ENCODE results near the gene STYK1.
A peak's percentile ranks its signal among the peaks of the same experiment; 100 is the strongest.
"Not testable (repeated sequence)": the region's sequence is repeated elsewhere in the genome, so short reads cannot be mapped to it uniquely, and the experiment has no call there.

STYK1 gene

GRCh38 chr12:10661338-10661737, 12.5 kb downstream of the STYK1 start:
- Histone ChIP-seq H3K9ac (ENCODE audit: low read depth in 1 of 2, low read length in 2 of 2) (no peak overlapping the region), H3K36me3 (ENCODE audit: control insufficient read depth in 2 of 2, insufficient read depth in 2 of 2, low read length in 2 of 2) (no peaks in the 10 kb centered on the region), H3K27me3 (ENCODE audit: control insufficient read depth in 2 of 2, insufficient read depth in 2 of 2, low read length in 2 of 2) (no peaks in the 10 kb centered on the region), H3K27ac (ENCODE audit: low read depth in 2 of 2, low read length in 2 of 2) (peak overlapping the region in 1 of 2 donors; percentile 55), H3K9me3 (ENCODE audit: control insufficient read depth in 2 of 2, low read length in 2 of 2) (peaks cover 0 to 2% of the 10 kb centered on the region in 2 donors), H3K4me3 (ENCODE audit: low read length in 2 of 2) (no peak overlapping the region), H3K4me1 (ENCODE audit: control insufficient read depth in 2 of 2, insufficient read depth in 2 of 2, low read length in 2 of 2) (peaks cover 5 to 23% of the 10 kb centered on the region in 2 donors)

- H3K9me3 ChIP-seq (ENCODE audit: control insufficient read depth in 2 of 2, low read length in 2 of 2): peaks cover 0 to 2% of the 10 kb centered on the region in 2 donors
Observed at GRCh38 chr12:10654003-10654402, 19.8 kb downstream of the STYK1 start.

GRCh38 chr12:10652192-10652591, 21.7 kb downstream of the STYK1 start:
- peaks cover 0 to 2% of the 10 kb centered on the region in 2 donors for H3K9me3 ChIP-seq (ENCODE audit: control insufficient read depth in 2 of 2, low read length in 2 of 2)
- H3K4me1 ChIP-seq (ENCODE audit: control insufficient read depth in 2 of 2, insufficient read depth in 2 of 2, low read length in 2 of 2): peaks cover 0 to 12% of the 10 kb centered on the region in 2 donors
- no peaks in the 10 kb centered on the region for H3K27me3 ChIP-seq (ENCODE audit: control insufficient read depth in 2 of 2, insufficient read depth in 2 of 2, low read length in 2 of 2)
- H3K27ac ChIP-seq (ENCODE audit: low read depth in 2 of 2, low read length in 2 of 2): peak overlapping the region in 1 of 2 donors; percentile 35
- H3K4me3 ChIP-seq (ENCODE audit: low read length in 2 of 2): no peak overlapping the region
- no peaks in the 10 kb centered on the region for H3K36me3 ChIP-seq (ENCODE audit: control insufficient read depth in 2 of 2, insufficient read depth in 2 of 2, low read length in 2 of 2)
- H3K9ac ChIP-seq (ENCODE audit: low read depth in 1 of 2, low read length in 2 of 2): no peak overlapping the region

More at GRCh38 chr12:10654003-10654402, 19.8 kb downstream of the STYK1 start:
- Histone ChIP-seq H3K4me3 (ENCODE audit: low read length in 2 of 2) (no peak overlapping the region), H3K36me3 (ENCODE audit: control insufficient read depth in 2 of 2, insufficient read depth in 2 of 2, low read length in 2 of 2) (no peaks in the 10 kb centered on the region), H3K9ac (ENCODE audit: low read depth in 1 of 2, low read length in 2 of 2) (no peak overlapping the region), H3K27ac (ENCODE audit: low read depth in 2 of 2, low read length in 2 of 2) (no peak overlapping the region), H3K4me1 (ENCODE audit: control insufficient read depth in 2 of 2, insufficient read depth in 2 of 2, low read length in 2 of 2) (peaks cover 0 to 12% of the 10 kb centered on the region in 2 donors), H3K27me3 (ENCODE audit: control insufficient read depth in 2 of 2, insufficient read depth in 2 of 2, low read length in 2 of 2) (no peaks in the 10 kb centered on the region)

- H3K27ac ChIP-seq (ENCODE audit: low read depth in 2 of 2, low read length in 2 of 2); H3K36me3 ChIP-seq (ENCODE audit: control insufficient read depth in 2 of 2, insufficient read depth in 2 of 2, low read length in 2 of 2): not testable (repeated sequence)
Observed at GRCh38 chr12:10646576-10646975, 27.3 kb downstream of the STYK1 start.

GRCh38 chr12:10645910-10646309, 27.9 kb downstream of the STYK1 start:
- Histone ChIP-seq H3K9me3 (ENCODE audit: control insufficient read depth in 2 of 2, low read length in 2 of 2) (no peaks in the 10 kb centered on the region), H3K27me3 (ENCODE audit: control insufficient read depth in 2 of 2, insufficient read depth in 2 of 2, low read length in 2 of 2) (no peaks in the 10 kb centered on the region), H3K27ac (ENCODE audit: low read depth in 2 of 2, low read length in 2 of 2) (no peak overlapping the region), H3K4me3 (ENCODE audit: low read length in 2 of 2) (no peak overlapping the region), H3K4me1 (ENCODE audit: control insufficient read depth in 2 of 2, insufficient read depth in 2 of 2, low read length in 2 of 2) (peaks cover 10 to 21% of the 10 kb centered on the region in 2 donors), H3K36me3 (ENCODE audit: control insufficient read depth in 2 of 2, insufficient read depth in 2 of 2, low read length in 2 of 2) (no peaks in the 10 kb centered on the region), H3K9ac (ENCODE audit: low read depth in 1 of 2, low read length in 2 of 2) (no peak overlapping the region)

More at GRCh38 chr12:10646576-10646975, 27.3 kb downstream of the STYK1 start:
- not testable (repeated sequence) for H3K4me3 ChIP-seq (ENCODE audit: low read length in 2 of 2); H3K27me3 ChIP-seq (ENCODE audit: control insufficient read depth in 2 of 2, insufficient read depth in 2 of 2, low read length in 2 of 2); H3K9ac ChIP-seq (ENCODE audit: low read depth in 1 of 2, low read length in 2 of 2); H3K9me3 ChIP-seq (ENCODE audit: control insufficient read depth in 2 of 2, low read length in 2 of 2)
- H3K4me1 ChIP-seq (ENCODE audit: control insufficient read depth in 2 of 2, insufficient read depth in 2 of 2, low read length in 2 of 2): peaks cover 6 to 19% of the 10 kb centered on the region in 2 donors

DNA sequence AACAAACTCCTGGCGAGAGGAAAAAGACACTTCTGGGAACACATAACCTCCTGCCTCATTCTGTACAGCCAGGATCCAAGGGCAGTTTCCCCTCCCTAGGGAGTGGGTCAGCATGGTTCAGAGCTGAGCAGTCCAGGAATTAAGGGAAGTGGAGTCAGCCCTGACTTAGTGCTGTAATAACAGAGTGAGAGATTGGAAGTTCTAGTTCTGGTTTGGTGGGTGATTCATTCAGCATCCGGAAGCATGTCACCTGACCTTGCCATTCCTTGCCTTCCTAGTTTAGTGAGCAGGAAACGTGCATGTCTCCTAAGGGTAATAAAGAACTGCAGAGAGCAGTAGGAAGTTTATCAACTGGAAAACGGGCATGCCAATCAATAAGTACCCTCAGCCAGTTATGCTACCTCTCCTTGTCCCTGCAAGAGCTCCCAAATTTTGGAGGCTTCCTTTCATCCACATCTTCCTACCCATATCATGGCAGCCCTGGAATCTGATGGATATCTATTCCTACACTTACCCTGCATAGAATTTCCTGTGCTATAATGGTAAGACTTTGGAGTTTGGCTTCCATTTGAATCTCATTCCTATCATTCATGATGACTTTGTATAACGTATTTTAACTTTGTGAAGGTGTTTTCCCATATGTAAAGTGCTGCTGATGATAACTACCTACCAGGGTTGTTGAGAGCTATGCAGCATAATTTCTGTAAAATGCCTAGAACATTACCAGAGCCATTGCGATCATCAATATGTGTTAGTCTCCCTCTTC, 31.9 kb downstream of the STYK1 start:
- Histone ChIP-seq H3K9me3 (ENCODE audit: control insufficient read depth in 2 of 2, low read length in 2 of 2) (no peaks in the 10 kb centered on the region), H3K4me1 (ENCODE audit: control insufficient read depth in 2 of 2, insufficient read depth in 2 of 2, low read length in 2 of 2) (peaks cover 17 to 41% of the 10 kb centered on the region in 2 donors), H3K27me3 (ENCODE audit: control insufficient read depth in 2 of 2, insufficient read depth in 2 of 2, low read length in 2 of 2) (no peaks in the 10 kb centered on the region), H3K27ac (ENCODE audit: low read depth in 2 of 2, low read length in 2 of 2) (peak overlapping the region; percentile 63 to 67), H3K36me3 (ENCODE audit: control insufficient read depth in 2 of 2, insufficient read depth in 2 of 2, low read length in 2 of 2) (no peaks in the 10 kb centered on the region), H3K4me3 (ENCODE audit: low read length in 2 of 2) (no peak overlapping the region), H3K9ac (ENCODE audit: low read depth in 1 of 2, low read length in 2 of 2) (peak overlapping the region in 1 of 2 donors; percentile 28)

- peaks cover 0 to 2% of the 10 kb centered on the region in 2 donors for H3K36me3 ChIP-seq (ENCODE audit: control insufficient read depth in 2 of 2, insufficient read depth in 2 of 2, low read length in 2 of 2)
- peak overlapping the region; percentile 61 to 70 for H3K27ac ChIP-seq (ENCODE audit: low read depth in 2 of 2, low read length in 2 of 2)
- no peak overlapping the region for H3K9ac ChIP-seq (ENCODE audit: low read depth in 1 of 2, low read length in 2 of 2)
Observed at GRCh38 chr12:10638728-10639127, 35.1 kb downstream of the STYK1 start.

GRCh38 chr12:10636611-10637010, 37.2 kb downstream of the STYK1 start:
- no peaks in the 10 kb centered on the region for H3K27me3 ChIP-seq (ENCODE audit: control insufficient read depth in 2 of 2, insufficient read depth in 2 of 2, low read length in 2 of 2)
- H3K9me3 ChIP-seq (ENCODE audit: control insufficient read depth in 2 of 2, low read length in 2 of 2): no peaks in the 10 kb centered on the region
- H3K4me1 ChIP-seq (ENCODE audit: control insufficient read depth in 2 of 2, insufficient read depth in 2 of 2, low read length in 2 of 2): peaks cover 22 to 44% of the 10 kb centered on the region in 2 donors
- peak overlapping the region; percentile 76 to 82 for H3K27ac ChIP-seq (ENCODE audit: low read depth in 2 of 2, low read length in 2 of 2)
- peak overlapping the region in 1 of 2 donors; percentile 9 for H3K4me3 ChIP-seq (ENCODE audit: low read length in 2 of 2)
- peak overlapping the region in 1 of 2 donors; percentile 17 for H3K9ac ChIP-seq (ENCODE audit: low read depth in 1 of 2, low read length in 2 of 2)
- H3K36me3 ChIP-seq (ENCODE audit: control insufficient read depth in 2 of 2, insufficient read depth in 2 of 2, low read length in 2 of 2): peaks cover 0 to 2% of the 10 kb centered on the region in 2 donors

More at GRCh38 chr12:10638728-10639127, 35.1 kb downstream of the STYK1 start:
- Histone ChIP-seq H3K4me1 (ENCODE audit: control insufficient read depth in 2 of 2, insufficient read depth in 2 of 2, low read length in 2 of 2) (peaks cover 28 to 55% of the 10 kb centered on the region in 2 donors), H3K4me3 (ENCODE audit: low read length in 2 of 2) (peak overlapping the region in 1 of 2 donors; percentile 18), H3K27me3 (ENCODE audit: control insufficient read depth in 2 of 2, insufficient read depth in 2 of 2, low read length in 2 of 2) (no peaks in the 10 kb centered on the region), H3K9me3 (ENCODE audit: control insufficient read depth in 2 of 2, low read length in 2 of 2) (no peaks in the 10 kb centered on the region)

- no peaks in the 10 kb centered on the region for H3K27me3 ChIP-seq (ENCODE audit: control insufficient read depth in 2 of 2, insufficient read depth in 2 of 2, low read length in 2 of 2)
- peak overlapping the region; percentile 76 to 82 for H3K27ac ChIP-seq (ENCODE audit: low read depth in 2 of 2, low read length in 2 of 2)
- no peaks in the 10 kb centered on the region for H3K9me3 ChIP-seq (ENCODE audit: control insufficient read depth in 2 of 2, low read length in 2 of 2)
- H3K4me1 ChIP-seq (ENCODE audit: control insufficient read depth in 2 of 2, insufficient read depth in 2 of 2, low read length in 2 of 2): peaks cover 18 to 40% of the 10 kb centered on the region in 2 donors
- peak overlapping the region in 1 of 2 donors; percentile 33 for H3K4me3 ChIP-seq (ENCODE audit: low read length in 2 of 2)
- no peak overlapping the region for H3K9ac ChIP-seq (ENCODE audit: low read depth in 1 of 2, low read length in 2 of 2)
- peaks cover 2% of the 10 kb centered on the region in 2 donors for H3K36me3 ChIP-seq (ENCODE audit: control insufficient read depth in 2 of 2, insufficient read depth in 2 of 2, low read length in 2 of 2)
Observed at GRCh38 chr12:10636124-10636523, 37.7 kb downstream of the STYK1 start.

DNA sequence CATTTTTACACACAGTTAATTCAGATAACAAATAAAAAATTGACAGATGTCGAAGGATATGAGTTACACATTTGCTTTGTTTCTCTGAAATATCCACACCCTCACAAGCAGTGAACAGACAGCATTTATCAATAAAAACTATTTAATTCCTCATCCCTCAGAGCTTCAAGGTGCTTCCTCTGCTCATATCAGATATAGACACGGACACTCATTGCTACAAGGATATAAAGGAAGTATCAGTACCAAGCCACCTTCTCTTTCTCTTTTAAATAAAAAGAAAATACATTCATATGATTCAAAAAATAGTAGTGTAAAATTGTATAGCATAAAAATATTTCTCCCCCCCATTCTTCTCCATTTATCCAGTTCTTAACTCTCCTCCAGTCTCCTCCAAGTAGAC, 38.5 kb downstream of the STYK1 start:
- Histone ChIP-seq H3K4me3 (ENCODE audit: low read length in 2 of 2) (no peak overlapping the region), H3K4me1 (ENCODE audit: control insufficient read depth in 2 of 2, insufficient read depth in 2 of 2, low read length in 2 of 2) (peaks cover 18 to 35% of the 10 kb centered on the region in 2 donors), H3K9ac (ENCODE audit: low read depth in 1 of 2, low read length in 2 of 2) (no peak overlapping the region), H3K27me3 (ENCODE audit: control insufficient read depth in 2 of 2, insufficient read depth in 2 of 2, low read length in 2 of 2) (no peaks in the 10 kb centered on the region), H3K27ac (ENCODE audit: low read depth in 2 of 2, low read length in 2 of 2) (peak overlapping the region in 1 of 2 donors; percentile 82), H3K36me3 (ENCODE audit: control insufficient read depth in 2 of 2, insufficient read depth in 2 of 2, low read length in 2 of 2) (peaks cover 2 to 3% of the 10 kb centered on the region in 2 donors), H3K9me3 (ENCODE audit: control insufficient read depth in 2 of 2, low read length in 2 of 2) (no peaks in the 10 kb centered on the region)

All from mucosa of rectum (tissue), 2 donors.